Measurements from ENCODE around the gene ASB10.

ASB10 gene

DNA sequence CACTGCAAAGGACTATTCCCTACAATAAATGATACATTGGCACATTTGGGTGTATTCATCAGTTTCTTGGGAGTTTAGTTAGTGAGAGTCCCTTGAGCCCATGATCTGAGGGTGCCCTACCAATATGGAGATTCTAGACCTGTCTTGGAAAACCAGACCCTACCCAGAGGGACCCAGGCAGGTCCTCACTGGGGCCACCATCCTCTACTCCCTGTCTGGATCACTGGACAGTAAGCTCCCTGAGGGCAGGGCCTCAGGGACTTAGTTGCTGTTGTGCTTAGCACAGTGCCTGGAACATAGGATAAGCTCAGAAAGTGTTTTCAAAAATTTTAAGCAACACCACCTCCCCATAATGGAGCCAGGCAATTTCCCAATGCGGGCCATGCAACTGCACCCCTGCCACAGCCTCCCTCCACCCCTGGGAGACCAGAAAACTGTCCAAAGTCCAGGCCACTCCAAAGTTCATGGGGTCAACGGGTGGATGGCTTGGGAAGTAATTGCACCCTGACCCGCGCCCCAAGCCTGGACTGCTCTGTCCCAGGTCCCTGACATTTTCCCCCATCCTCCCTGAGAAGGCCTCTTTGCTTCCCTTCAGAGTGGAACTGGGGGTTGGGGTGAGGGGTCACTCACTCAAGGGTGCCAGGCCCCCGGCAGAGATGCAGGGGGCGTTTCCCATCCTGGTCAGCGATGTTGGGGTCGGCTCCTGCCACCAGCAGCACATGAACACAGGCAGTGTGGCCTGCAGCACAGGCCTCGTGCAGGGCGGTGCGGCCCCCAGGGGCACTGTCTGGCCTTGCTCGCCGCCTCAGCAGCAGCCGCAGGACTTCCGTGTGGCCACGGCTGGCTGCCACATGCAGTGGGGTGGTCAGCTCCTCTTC lies 1.0 kb downstream of the ASB10 start:
- no peak for DNase-seq

DNA sequence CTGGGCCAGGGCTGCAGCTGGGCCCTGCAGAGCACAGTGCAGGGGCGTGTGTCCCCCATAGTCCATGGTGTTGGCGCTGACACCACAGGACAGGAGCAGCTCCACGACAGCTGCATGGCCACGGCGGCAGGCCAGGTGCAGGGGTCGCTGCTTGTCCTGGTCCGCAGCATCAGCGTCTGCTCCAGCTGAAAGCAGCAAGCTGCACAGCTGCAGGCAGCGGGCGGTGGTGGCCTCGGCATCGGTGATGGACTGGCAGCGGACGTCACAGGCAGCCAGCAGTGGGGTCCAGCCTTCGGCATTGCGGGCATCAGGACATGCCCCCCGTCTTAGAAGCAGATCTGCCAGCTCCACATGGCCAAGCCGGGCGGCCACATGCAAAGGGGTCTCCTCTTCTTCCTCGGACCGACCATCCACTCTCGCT lies 6.0 kb downstream of the ASB10 start:
- DNase-seq, result no peak

DNA sequence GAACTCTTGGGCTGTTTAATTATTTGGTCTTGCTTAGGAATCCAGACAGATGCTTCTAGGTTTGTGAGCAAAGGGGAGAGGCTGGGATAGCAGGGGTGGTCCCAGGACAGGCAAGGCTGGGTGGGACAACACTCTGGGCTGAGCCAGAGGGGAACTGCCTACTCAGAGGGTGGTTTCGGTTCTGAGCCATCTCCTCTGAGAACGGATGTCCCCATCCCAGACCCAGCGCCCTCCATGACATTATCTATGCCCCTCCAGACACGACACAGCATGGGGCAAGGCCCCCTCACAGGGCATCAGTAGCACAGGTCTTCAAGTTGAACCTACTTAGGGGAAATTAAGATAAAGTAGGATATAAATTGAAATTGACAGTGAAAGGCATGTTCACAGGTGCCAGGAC lies 7.1 kb downstream of the ASB10 start:
- DNase-seq, result no peak

DNA sequence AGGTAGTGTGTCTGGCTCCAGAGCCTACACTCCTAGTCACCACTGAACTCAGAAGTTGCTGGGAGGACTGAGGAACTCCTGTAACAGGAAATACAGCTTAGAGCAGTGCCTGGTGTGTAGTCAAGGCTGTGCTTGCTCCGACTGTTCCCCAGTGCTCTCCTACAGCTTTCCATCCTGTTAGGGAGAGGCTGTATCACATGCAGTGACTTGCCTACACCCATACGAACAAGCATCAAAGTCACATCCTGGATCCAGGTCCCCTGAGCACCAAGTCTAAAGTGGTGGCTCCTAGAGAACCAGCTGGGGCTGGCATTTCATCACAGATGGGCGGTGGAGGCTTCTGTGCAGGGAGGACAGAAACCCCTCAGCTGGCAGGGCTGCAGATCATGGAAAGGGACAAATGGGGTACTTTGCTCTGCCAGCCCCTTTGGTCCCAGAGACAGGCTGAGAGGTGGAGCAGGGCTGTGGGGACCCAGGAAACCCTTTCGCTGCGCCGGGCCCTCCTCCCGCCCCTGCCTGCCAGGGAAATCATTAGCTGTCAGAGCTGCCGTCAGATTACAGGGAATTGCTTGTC lies 7.7 kb downstream of the ASB10 start:
- no peak for DNase-seq

DNA sequence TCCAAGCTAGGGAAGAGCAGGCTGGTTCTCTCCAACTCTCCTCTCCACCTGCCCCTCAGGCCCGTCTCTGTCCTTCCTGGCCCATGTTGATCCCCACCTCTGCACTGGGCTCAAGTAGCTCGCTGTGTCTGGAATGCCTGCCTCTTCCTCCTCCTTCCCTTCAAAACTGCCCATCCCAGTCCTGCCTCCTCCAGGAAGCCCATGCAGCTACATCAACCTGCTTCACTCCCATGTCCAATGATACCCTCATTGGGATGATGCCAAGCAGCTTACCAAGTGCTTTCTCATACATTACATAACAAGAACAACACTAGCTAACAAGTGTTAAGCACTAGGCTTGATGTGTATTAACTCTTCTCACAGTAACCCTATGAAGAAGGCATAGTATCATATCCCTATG lies 8.2 kb downstream of the ASB10 start:
- no peak for DNase-seq

DNA sequence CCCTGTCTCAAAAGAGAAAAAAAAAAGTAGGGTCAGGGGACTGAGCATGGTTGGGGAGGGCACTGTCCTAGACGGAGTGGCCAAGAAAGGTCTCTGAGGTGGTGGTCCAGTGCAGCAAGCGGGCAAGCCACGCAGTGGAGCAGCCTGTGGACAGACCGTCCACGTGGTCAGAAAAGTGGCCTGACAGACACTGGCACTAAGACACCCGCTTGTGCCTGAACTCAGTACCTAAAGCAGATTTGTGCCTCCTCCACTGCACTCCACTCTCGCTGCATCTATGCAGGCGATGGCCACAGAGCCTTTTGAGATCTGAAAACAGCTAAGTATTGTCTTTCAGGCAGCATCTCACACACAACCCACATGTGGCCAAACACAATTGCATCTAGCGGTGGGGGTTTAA lies 8.8 kb downstream of the ASB10 start:
- DNase-seq, result no peak

DNA sequence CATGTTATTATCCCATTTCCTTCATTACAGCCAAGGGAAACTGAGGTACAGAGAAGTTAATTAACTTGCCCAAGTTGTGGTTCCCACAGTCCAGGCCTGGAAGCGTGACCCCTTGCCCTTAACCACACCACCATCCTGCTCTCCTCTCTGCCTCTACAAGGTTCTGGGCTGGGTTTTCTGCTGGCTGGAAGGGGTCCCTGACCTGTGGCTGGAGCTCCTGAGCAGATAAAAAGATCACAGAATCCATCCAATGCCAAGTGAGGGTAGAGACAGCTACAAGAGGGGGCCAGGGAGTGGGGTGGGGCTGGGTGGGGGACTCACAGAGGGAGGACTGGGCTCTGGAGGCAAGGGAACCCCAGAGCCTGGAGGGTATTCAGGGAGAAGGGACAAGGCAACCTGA lies 9.7 kb downstream of the ASB10 start:
- DNase-seq, result no peak

DNA sequence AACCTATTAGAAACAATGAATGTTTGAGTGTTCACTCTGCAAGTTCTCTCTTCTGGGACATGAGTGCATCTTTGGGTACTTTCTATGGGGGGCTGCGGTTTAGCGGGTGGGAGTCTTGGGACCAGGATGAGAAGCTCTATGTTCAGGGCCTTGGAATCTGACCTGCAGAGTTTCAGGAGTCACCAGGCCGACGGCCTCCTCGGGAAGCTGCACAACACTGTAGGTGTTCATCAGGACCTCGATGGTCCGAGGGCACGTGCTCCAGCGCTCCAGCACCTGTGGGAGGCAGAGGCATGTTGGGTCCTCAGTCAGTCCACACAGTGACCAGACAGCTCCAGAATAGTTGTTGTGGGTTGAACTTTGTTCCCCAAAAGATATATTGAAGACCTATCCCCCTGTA lies 10.6 kb downstream of the ASB10 start:
- no peak for DNase-seq

DNA sequence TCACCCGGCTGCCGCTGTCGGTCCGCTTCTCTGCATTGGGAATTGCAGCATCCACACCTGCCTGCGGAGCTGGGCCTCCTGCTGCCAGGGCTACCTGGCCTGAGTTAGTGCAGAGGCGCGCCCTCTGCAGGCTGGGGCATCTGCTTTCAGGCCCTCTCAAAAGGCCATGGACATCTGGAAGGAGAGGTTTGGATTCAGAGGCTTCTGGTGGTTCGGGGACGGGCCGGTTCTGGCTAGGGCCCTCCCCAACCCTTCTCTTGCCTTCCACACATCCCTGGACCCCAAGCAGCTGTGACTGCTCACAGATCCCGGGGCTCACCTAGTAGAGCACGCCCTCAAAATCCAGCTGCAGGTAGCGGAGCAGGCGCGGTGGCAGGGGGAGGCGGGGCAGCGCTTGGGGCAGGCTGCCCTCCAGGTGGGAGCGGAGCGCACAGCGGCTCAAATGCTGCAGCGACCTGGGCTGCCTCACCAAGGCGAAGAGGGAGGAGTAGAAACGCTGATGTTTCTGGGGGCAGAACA lies 11.2 kb downstream of the ASB10 start:
- no peak for DNase-seq

DNA sequence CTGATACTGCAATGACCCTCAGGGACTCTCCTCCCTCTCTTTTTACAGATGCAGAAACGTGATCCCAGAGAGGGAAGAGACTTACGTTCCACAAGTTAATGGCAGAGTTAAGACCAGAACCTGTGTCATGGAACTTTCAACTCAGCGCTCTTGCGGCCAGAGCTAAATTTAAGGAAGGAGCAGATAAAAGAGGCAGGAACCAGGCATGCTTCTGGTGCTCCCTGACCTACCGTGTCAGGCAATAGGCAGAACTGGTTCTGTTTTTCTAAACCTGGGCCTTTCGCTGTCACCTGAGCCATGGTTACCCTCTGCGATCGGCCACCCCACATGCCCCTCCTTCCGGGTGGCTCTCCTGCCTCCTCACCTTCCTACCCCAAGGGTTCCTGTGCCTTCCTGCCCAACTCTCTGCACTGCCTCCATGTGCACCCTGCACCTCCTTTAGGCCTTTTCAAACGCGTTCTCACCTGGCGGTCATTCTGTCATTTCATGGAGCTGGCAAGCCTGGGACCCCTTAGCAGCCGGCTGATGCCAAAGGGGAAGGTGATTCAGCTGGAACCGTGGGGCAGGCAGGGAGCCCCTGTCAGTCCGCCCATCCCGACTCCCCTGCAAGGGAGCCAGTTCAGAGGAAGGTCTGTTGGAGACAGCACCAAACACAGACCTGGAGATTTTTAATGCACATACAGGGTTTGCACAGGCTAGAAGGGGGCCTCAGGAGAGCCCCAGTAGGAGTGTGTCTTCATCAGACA lies 11.8 kb downstream of the ASB10 start:
- no peak for DNase-seq

DNA sequence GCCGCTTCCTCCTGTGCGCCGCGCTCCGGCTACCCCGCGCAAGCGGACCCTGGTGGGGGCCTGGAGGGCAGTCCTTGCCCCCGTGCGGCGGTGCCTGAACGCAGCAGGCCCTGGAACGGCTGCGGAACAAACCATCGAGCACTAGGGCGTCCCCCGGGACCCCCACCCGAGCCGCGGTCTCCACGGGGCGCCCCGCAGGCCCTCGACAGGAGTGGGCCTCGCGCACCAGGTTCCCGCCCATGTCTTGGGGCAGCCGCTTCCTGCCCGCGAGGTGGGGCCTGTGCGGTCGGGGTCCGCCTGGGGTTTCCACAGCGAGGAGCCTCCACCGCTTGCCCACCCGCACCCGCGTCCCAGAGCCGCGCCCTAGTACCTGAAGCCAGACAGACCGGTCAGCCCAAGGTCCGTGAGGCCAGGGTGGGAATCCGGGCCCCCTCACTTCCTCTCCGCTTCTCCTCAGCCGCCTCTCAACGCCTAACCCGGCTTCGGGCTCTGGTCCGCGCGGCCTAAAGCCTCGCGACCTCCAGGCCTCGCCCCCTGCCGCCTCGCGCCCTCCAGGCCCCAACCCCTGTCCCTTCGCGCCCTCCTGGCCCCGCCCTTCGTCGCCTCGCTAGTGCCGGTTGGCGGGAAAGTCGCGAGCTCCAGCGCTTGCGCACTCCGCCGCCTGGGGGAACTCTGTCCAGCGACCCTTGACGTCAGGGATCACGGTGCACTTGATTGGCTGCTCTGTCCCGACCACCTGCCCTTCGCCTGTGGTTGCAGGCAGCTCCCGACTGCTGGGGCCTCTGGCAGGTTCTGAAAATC lies 12.6 kb downstream of the ASB10 start:
- DNase-seq, result peak; percentile 4

DNA sequence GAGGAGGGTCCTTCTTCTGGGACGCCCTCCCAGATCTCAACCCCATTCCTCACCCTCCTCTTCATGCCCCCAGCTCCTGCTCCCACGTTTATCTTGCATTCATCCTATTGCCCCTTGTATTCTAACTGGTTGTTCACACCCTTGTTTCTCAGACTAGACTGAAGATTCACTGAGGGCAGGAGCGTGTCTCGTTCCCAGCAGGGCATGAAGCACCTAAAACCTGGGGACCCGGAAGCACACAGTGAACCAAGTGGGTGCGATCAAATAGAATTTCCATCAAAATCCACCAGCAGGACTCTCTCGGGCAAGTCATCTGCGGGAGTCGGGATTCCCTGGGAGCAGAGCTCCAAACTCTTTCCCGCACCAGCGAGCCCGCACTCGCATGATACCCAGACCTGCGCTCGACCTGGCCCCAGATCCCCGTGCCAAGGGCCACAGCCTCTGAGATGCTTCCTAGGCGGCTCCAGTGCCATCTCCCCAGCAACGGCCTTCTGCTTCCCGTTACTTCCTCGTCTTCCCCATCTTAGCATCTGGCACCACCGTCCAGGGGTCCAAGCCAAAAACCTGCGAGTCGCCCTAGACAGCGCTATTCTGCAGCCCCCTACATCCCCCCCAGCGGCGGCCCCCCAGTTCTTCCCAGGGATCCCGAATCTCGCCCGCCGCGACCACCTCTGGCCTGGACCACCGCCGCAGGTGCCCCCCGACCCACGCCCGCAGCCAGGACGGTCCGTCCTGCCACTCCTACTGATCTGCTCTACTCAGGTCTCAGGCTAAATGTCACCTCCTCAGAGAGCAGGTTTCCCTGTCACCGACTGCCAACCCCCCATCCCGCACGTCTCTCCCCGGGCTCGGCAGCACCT lies 13.4 kb downstream of the ASB10 start:
- no peak for DNase-seq

DNA sequence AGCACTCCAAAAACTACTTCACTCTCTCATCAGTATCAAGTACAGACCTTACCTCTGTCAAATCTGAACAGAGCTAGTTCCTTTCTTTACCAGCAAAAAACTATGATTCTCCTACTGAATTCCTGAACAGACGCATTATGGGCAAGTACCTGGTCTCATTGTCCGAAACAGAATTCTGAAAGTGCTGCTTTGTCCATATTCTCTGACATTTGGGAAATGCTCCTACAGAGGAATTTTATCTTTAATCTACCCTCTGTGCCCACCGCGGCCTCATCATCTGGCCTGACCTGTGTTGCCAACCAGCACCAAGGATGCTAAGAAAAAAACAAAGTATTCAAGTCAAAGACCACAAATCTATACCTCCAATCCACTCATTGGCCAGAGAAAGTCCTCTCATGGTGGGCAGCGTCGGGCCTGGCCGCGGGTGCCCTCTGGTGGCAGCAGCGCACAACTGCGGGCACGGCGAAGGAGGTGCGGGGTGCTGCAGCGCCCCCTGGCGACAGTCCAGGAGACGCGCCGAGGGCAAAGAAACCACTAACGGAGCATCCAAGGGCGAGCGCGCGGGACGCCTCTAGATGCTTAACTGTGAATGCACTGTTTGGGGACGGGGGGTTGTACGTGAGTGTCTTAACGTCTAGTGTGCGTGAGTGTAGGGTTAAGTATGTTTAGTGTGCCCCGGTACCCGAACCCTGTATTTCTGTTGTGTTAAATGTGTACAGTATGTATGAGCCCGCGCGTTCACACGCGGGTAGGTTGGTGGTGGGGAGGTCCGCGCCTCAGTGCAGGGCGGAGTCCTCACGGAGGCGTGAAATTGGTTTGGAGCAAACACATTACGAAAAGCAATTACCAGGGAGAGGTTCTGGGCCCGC lies 14.5 kb downstream of the ASB10 start:
- DNase-seq, result peak; percentile 63

DNA sequence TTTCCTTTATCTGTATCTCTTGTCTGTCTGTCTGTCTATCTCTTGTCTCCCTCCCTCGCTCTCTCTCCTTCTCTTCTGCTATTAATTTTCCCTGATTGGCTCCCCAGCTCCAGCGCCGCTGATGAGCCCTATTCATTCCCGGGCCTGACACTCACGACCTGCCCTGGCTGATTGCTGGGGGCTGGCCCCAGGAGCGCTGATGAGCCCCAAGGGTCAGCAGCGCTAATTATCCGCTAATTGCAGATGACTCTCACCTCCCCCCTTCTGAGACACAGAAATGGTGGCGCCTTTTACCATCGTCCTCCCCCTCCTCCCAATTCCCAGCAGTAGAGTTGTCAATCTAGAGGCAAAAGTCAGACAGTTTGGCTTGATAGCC lies 18.3 kb downstream of the ASB10 start:
- no peak for DNase-seq

DNA sequence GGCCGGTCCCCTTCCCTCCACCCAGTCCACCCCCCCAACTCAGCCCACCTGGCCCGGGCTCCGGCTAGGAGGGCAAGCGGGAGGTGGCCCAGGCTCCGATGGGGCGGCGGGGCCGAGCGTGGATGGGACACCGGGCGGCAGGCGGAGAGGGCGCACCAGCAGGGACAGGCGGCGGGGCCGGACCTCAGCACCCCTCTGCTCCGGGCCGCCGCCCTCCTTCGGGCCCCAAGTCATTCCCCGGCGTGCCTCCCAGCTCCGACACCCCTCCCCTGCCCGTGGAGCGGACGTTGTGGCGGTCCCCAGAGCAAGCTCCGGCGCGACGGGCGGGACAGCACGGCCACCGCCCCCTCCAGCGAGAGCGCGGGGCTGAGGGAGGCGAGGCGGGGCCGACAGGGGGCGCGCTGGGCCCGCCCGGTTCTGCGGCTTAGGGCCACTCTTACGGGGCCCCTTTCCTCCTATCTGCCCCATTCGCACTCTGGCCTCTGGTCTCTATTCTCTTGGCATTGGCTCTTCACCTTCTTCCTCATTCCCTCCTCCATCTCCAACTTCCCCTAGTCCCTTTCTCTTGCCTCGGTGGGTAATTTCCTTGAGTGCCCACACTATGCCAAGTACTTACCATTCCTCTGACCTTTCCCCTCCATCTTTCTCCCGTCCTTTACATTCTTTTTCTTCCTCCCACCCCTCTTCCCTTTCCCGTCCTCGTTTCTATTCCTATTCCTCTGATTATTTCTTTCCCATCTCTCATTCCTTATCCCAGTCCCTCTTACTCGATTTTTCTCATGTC lies 18.9 kb downstream of the ASB10 start:
- DNase-seq, result no peak

DNA sequence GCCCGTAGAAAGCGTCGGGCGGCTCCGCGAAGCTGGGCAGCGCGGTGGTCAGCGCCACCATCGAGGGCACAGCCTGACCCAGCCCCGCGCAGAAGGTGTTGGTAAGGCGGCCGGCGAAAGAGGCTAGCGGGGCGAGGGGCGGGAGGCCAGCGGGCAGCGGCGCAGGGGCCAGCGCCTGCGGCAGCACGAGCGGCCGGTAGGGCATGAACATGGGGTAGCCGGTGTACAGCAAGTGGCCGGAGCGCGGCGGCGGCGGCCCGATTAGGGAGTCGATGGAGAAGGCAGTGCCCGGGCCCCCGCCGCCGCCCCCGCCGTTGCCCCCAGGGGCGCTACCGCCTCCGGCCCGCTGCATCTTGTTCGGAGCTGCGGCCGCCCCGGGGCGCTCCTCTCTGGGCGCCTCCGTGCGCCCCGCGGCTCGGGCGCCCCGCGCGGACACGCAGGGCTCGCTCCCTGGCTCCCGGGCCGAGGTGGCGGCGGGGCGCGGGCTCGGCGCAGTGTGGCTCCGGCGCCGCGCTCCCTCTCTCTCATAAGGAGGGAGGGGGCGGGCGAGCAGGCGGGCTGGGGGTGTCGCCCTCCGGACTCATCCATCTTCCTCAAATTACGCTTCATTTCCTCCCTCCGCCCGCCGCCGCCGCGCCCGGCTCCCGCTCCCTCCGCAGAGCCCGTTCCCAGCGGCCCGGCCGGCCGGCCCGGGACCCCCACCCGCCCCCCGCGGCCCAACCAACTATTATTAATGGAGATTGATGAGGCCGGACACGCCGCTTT lies 19.7 kb downstream of the ASB10 start, which contains the start of gene GBX1:
Gene GBX1 (minus strand): TSS at position 498 of the 765 bp plus-strand sequence. CDS start 146 bp downstream, at position 352.
- DNase-seq, result no peak

DNA sequence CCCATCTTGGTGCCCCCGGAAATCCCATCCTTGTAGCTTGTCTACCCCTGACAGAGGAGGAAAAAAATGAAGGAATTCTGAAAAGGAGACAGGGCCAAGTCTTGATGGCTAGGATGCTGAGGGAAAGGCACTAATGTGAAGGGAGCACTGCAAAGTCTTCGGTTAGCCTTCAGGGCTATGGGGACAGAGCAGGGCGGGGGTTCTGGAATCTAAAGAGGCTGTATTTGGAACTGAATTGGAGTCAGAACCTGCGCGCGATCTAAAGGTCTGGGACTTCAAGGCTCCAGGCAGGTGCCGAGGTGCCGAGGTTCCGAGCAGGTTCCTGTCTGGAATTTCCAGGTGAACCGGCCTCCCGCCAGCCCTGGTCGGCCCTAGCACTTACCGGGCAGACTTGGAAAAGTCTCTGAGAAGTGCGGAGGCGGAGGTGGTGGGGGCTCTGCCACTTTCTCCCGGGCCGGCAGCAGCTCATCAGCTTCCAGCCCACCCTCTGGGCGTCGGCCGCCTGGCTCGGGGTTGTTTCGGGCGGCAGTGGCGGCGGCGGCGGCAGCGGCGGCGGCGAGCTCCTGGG lies 20.3 kb downstream of the ASB10 start:
- no peak for DNase-seq

DNA sequence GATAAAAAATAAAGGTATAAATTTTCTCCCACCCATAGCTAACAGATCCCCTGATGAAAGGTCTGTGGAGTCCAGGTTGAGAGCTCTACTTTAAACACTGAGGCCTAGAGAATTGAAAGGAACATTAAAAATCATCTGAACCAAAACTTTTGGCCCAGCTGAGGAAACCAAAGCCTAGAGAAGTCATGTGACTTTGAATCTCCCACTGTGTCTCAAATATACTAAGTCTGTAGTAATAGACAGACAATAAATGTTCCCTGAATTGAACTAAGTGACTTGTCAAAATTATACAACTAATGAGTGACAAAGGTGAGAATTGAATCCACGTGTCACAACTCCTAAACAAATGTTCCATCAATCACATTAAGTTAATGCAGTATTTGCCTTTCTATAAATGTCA lies 25.3 kb downstream of the ASB10 start:
- DNase-seq, result no peak
